Activated CD8-positive, alpha-beta memory T cell treated with anti-CD3 and anti-CD28 coated beads for 24 hours (primary cell): Measurements from ENCODE around the gene CD3E.
"Not testable (repeated sequence)": the region's sequence is repeated elsewhere in the genome, so short reads cannot be mapped to it uniquely, and the experiment has no call there.

Experiments
- DNase-seq: peaks from one replicate; pipeline ENCODE4 v3.0.0-alpha.2; 2020

CD3E gene

GRCh38 chr11:118291477-118292135 is 12.9 kb upstream of the CD3E start:
- no peak for DNase-seq

- DNase-seq, result no peak
Measured at GRCh38 chr11:118294053-118294452, 10.5 kb upstream of the CD3E start.

- peak; percentile 56 for DNase-seq
Measured at GRCh38 chr11:118295199-118295598, 9.3 kb upstream of the CD3E start.

GRCh38 chr11:118295815-118296454 is 8.6 kb upstream of the CD3E start:
- DNase-seq, result peak; percentile 65

GRCh38 chr11:118301600-118302195 is 2.8 kb upstream of the CD3E start:
- no peak for DNase-seq

GRCh38 chr11:118304227-118304567 is 333 bp upstream of the CD3E start:
- DNase-seq, result no peak

- peak; percentile 73 for DNase-seq
Measured at GRCh38 chr11:118305726-118306125, 1.2 kb downstream of the CD3E start.

GRCh38 chr11:118306556-118306955 is 2.0 kb downstream of the CD3E start:
- no peak for DNase-seq

- not testable (repeated sequence) for DNase-seq
Measured at GRCh38 chr11:118308995-118309528, 4.5 kb downstream of the CD3E start.

- DNase-seq, result no peak
Measured at GRCh38 chr11:118310271-118310670, 5.7 kb downstream of the CD3E start.

GRCh38 chr11:118310781-118311485 is 6.4 kb downstream of the CD3E start:
- no peak for DNase-seq

- no peak for DNase-seq
Measured at GRCh38 chr11:118311518-118311917, 7.0 kb downstream of the CD3E start.

- no peak for DNase-seq
Measured at GRCh38 chr11:118312328-118312727, 7.8 kb downstream of the CD3E start.

GRCh38 chr11:118313242-118313641 is 8.7 kb downstream of the CD3E start:
- DNase-seq, result no peak

GRCh38 chr11:118314988-118315411 is 10.5 kb downstream of the CD3E start:
- no peak for DNase-seq

- DNase-seq, result no peak
Measured at GRCh38 chr11:118318124-118318523, 13.6 kb downstream of the CD3E start.

GRCh38 chr11:118318581-118319336 is 14.2 kb downstream of the CD3E start:
- no peak for DNase-seq

- DNase-seq, result no peak
Measured at GRCh38 chr11:118319337-118319707, 14.8 kb downstream of the CD3E start.

GRCh38 chr11:118320515-118320914 is 16.0 kb downstream of the CD3E start:
- no peak for DNase-seq

- no peak for DNase-seq
Measured at GRCh38 chr11:118321386-118322082, 17.0 kb downstream of the CD3E start.

GRCh38 chr11:118322721-118323120 is 18.2 kb downstream of the CD3E start:
- DNase-seq, result no peak

- DNase-seq, result no peak
Measured at GRCh38 chr11:118325283-118325682, 20.8 kb downstream of the CD3E start.
